ENCODE measurements around the gene TAF11L2.
"Not testable (repeated sequence)": the region's sequence is repeated elsewhere in the genome, so short reads cannot be mapped to it uniquely, and the experiment has no call there.

TAF11L2 gene

DNA sequence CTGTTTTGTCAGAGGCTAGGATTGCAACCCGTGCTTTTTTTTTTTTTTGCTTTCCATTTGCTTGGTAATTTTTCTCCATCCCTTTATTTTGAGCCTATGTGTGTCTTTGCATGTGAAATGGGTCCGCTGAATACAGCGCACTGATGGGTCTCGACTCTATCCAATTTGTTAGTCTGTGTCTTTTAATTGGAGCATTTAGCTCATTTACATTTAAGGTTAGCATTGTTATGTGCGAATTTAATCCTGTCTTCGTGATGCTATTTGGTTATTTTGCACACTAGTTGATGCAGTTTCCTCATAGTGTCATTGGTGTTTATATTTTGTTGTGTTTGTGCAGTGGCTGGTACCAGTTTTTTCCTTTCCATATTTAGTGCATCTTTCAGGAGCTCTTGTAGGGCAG lies 36.2 kb upstream of the TAF11L2 start:
- Histone ChIP-seq H3K79me2 (ENCODE audit: insufficient read depth, low read length) (no peaks in the 10 kb centered on the region), H3K4me3 (ENCODE audit: insufficient read depth, low read length, poor library complexity, severe bottlenecking) (no peak overlapping the region)

DNA sequence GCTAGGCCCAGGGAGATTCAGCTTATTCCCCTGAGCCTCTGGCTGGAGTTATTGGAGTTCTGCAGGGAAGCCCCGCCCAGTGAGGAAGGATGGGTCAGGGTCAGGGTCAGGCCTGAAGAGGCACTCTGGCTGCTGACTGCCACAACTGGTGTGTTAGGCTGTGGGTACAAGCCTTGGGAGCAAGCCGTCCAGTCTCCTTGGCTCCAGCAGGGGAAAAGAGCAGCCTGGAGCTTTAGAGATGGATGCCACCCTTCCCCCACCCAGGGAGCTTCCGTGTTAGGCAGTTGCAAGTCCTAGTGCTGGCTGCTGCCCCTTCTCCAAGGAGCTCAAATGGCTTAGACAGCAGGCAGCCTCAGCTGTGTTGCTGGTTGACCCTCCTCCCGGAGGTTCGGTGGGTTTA lies 34.4 kb upstream of the TAF11L2 start:
- Histone ChIP-seq H3K9me3 (ENCODE audit: insufficient read depth, low read length) (no peaks in the 10 kb centered on the region), H3K4me2 (ENCODE audit: low read depth, low read length, poor library complexity, severe bottlenecking) (no peak overlapping the region), H3F3A (ENCODE audit: insufficient read depth) (no peaks in the 10 kb centered on the region), H3K9me2 (replicated peaks; ENCODE audit: insufficient read depth, low read length) (no peaks in the 10 kb centered on the region), H3K27me3 (ENCODE audit: low read length) (no peaks in the 10 kb centered on the region), H4K20me1 (ENCODE audit: low read depth, low read length) (no peaks in the 10 kb centered on the region), H3K27ac (ENCODE audit: low read depth, low read length) (no peak overlapping the region), H3K9ac (ENCODE audit: low read length) (no peak overlapping the region), H3K36me3 (ENCODE audit: low read length) (no peaks in the 10 kb centered on the region), H3K79me2 (ENCODE audit: insufficient read depth, low read length) (no peaks in the 10 kb centered on the region), H2AFZ (ENCODE audit: low read depth, low read length, severe bottlenecking) (no peak overlapping the region), H3K4me3 (ENCODE audit: insufficient read depth, low read length, poor library complexity, severe bottlenecking) (no peak overlapping the region)
- TF ChIP-seq, protein P1, sequence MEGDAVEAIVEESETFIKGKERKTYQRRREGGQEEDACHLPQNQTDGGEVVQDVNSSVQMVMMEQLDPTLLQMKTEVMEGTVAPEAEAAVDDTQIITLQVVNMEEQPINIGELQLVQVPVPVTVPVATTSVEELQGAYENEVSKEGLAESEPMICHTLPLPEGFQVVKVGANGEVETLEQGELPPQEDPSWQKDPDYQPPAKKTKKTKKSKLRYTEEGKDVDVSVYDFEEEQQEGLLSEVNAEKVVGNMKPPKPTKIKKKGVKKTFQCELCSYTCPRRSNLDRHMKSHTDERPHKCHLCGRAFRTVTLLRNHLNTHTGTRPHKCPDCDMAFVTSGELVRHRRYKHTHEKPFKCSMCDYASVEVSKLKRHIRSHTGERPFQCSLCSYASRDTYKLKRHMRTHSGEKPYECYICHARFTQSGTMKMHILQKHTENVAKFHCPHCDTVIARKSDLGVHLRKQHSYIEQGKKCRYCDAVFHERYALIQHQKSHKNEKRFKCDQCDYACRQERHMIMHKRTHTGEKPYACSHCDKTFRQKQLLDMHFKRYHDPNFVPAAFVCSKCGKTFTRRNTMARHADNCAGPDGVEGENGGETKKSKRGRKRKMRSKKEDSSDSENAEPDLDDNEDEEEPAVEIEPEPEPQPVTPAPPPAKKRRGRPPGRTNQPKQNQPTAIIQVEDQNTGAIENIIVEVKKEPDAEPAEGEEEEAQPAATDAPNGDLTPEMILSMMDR (IDR thresholded peaks at IDR 0.05; ENCODE audit: insufficient read depth, low read length, poor library complexity, severe bottlenecking) = no peak
- TF ChIP-seq EZH2phosphoT487 (conservative IDR thresholded peaks at IDR 0.05; ENCODE audit: low read length) = no peak

More for the DNA sequence above, 36.2 kb upstream of the TAF11L2 start:
- Histone ChIP-seq H3K9ac (ENCODE audit: low read length) (no peak overlapping the region), H3K27me3 (ENCODE audit: low read length) (no peaks in the 10 kb centered on the region), H3K4me2 (ENCODE audit: low read depth, low read length, poor library complexity, severe bottlenecking) (no peak overlapping the region), H3K36me3 (ENCODE audit: low read length) (no peaks in the 10 kb centered on the region), H4K20me1 (ENCODE audit: low read depth, low read length) (no peaks in the 10 kb centered on the region), H2AFZ (ENCODE audit: low read depth, low read length, severe bottlenecking) (no peak overlapping the region), H3K9me3 (ENCODE audit: insufficient read depth, low read length) (no peaks in the 10 kb centered on the region), H3K9me2 (replicated peaks; ENCODE audit: insufficient read depth, low read length) (no peaks in the 10 kb centered on the region), H3F3A (ENCODE audit: insufficient read depth) (no peaks in the 10 kb centered on the region), H3K27ac (ENCODE audit: low read depth, low read length) (no peak overlapping the region)
- no peak for TF ChIP-seq EZH2phosphoT487 (conservative IDR thresholded peaks at IDR 0.05; ENCODE audit: low read length)
- TF ChIP-seq, protein P1 (IDR thresholded peaks at IDR 0.05; ENCODE audit: insufficient read depth, low read length, poor library complexity, severe bottlenecking) = no peak

GRCh38 chr5:17470064-17470463 lies 28.0 kb upstream of the TAF11L2 start:
- no peak overlapping the region for H2AFZ ChIP-seq (ENCODE audit: low read depth, low read length, severe bottlenecking)
- no peak overlapping the region for H3K27ac ChIP-seq (ENCODE audit: low read depth, low read length)
- no peak overlapping the region for H3K4me2 ChIP-seq (ENCODE audit: low read depth, low read length, poor library complexity, severe bottlenecking)
- H3K4me3 ChIP-seq (ENCODE audit: insufficient read depth, low read length, poor library complexity, severe bottlenecking) = no peak overlapping the region
- H3K27me3 ChIP-seq (ENCODE audit: low read length) = no peaks in the 10 kb centered on the region
- H3K9me3 ChIP-seq (ENCODE audit: insufficient read depth, low read length) = no peaks in the 10 kb centered on the region
- no peaks in the 10 kb centered on the region for H3K36me3 ChIP-seq (ENCODE audit: low read length)
- no peaks in the 10 kb centered on the region for H4K20me1 ChIP-seq (ENCODE audit: low read depth, low read length)
- H3K79me2 ChIP-seq (ENCODE audit: insufficient read depth, low read length) = no peaks in the 10 kb centered on the region
- no peaks in the 10 kb centered on the region for H3K9me2 ChIP-seq (replicated peaks; ENCODE audit: insufficient read depth, low read length)
- no peaks in the 10 kb centered on the region for H3F3A ChIP-seq (ENCODE audit: insufficient read depth)
- no peak overlapping the region for H3K9ac ChIP-seq (ENCODE audit: low read length)
- TF ChIP-seq, protein P1 (IDR thresholded peaks at IDR 0.05; ENCODE audit: insufficient read depth, low read length, poor library complexity, severe bottlenecking) = no peak
- TF ChIP-seq EZH2phosphoT487 (conservative IDR thresholded peaks at IDR 0.05; ENCODE audit: low read length) = no peak

DNA sequence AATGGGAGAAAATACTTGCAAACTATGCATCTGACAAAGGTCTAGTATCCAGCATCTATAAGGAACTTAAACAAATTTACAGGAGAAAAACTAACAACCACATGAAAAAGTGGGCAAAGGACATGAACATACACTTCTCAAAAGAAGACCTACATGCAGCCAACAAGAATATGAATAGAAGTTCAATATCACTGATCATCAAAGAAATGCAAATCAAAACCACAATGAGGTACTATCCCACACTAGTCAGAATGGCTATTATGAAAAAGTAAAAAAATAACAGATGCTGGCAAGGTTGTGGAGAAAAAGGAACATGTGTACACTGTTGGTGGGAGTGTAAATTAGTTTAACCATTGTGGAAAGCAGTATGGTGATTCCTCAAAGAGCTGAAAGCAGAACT lies 23.0 kb upstream of the TAF11L2 start:
- H3K9ac ChIP-seq (ENCODE audit: low read length); H3K9me2 ChIP-seq (replicated peaks; ENCODE audit: insufficient read depth, low read length); H3K4me3 ChIP-seq (ENCODE audit: insufficient read depth, low read length, poor library complexity, severe bottlenecking); H4K20me1 ChIP-seq (ENCODE audit: low read depth, low read length); H3F3A ChIP-seq (ENCODE audit: insufficient read depth); H3K4me2 ChIP-seq (ENCODE audit: low read depth, low read length, poor library complexity, severe bottlenecking); H3K27ac ChIP-seq (ENCODE audit: low read depth, low read length); H3K27me3 ChIP-seq (ENCODE audit: low read length); H3K9me3 ChIP-seq (ENCODE audit: insufficient read depth, low read length); H3K36me3 ChIP-seq (ENCODE audit: low read length); H3K79me2 ChIP-seq (ENCODE audit: insufficient read depth, low read length); H2AFZ ChIP-seq (ENCODE audit: low read depth, low read length, severe bottlenecking): not testable (repeated sequence)

Measured in SU-DHL-6 (cell line).